Right lobe of liver (tissue), 6 donors: ENCODE measurements around the gene DAAM1. TPM values are rescaled to one million over a fixed set of nuclear protein-coding genes. Genes with fewer than 3 reads are reported as not detected.
A peak's percentile ranks its signal among the peaks of the same experiment; 100 is the strongest.

Source experiments
- ATAC-seq, 4 donors: fragments of 200-7000 bp; cut with Tn5 transposase; one replicate each; pipeline ENCODE4 v1.9.1; 2020; ENCODE audit warnings: mild to moderate bottlenecking in 4 of 4, moderate library complexity in 4 of 4
- DNase-seq, 3 donors: peaks; one replicate each; pipeline ENCODE4 v3.0.0-alpha.2; 2020
- H3K27ac ChIP-seq, 3 donors: fragments of 200-600 bp; one replicate each; pipeline ENCODE4 v1.8.0; 2022
- H3K27me3 ChIP-seq, 2 donors: fragments of 200-600 bp; one replicate each; pipeline ENCODE4 v1.8.0; 2022
- H3K36me3 ChIP-seq, 4 donors: fragments of 200-600 bp; sonication (generic) in 1 of 4; one replicate each; pipeline versions ENCODE4 v1.5.1 to v1.8.0; 2017 to 2022; ENCODE audit warnings: control low read depth in 1 of 4
- H3K4me1 ChIP-seq, 4 donors: fragments of 200-600 bp; sonication (generic) in 1 of 4; one replicate each; pipeline versions ENCODE4 v1.5.1 to v1.8.0; 2017 to 2022; ENCODE audit warnings: control low read depth in 1 of 4
- H3K4me3 ChIP-seq, 3 donors: fragments of 200-600 bp; one replicate each; pipeline ENCODE4 v1.8.0; 2022
- H3K9me3 ChIP-seq, 4 donors: fragments of 200-600 bp; sonication (generic) in 1 of 4; one replicate each; pipeline versions ENCODE4 v1.5.1 to v1.8.0; 2017 to 2022; ENCODE audit warnings: control low read depth in 1 of 4
- POLR2A ChIP-seq: fragments of 450-650 bp; IDR thresholded peaks from one replicate; pipeline ENCODE4 v1.6.1; 2017; ENCODE audit warnings: antibody characterized with exemption, mild to moderate bottlenecking
- WGBS: methylation state at CpG from one replicate; pipeline ENCODE4 v1.1.6; 2018; ENCODE audit warnings: low coverage, low lambda C conversion rate; ENCODE audit not compliant: insufficient coverage; ENCODE audit errors: missing lambda C conversion rate; 5-methylcytosine and 5-hydroxymethylcytosine counted together
- intact Hi-C, 2 donors: fragments of 100-400 bp; cut with DNase I; formaldehyde crosslinking; loops; one replicate each; pipeline versions ENCODE4 v1.11.2 to v1.14.1; 2022
- total RNA-seq, 6 experiments: library from RNA; depleted of rRNA in 2 of 6; stranded (reverse); fragments of >200 nt in 2 of 6; fragmentation: NEBNext Ultra II Directional in 3 of 6; extraction: Animal tissue kit (Norgen Biotek cat#: 25700) in 3 of 6; gene quantifications; one replicate each; pipeline versions ENCODE4 v1.1.0 to v1.2.4, GENCODE V29; 2016 to 2023
- TF ChIP-seq, protein P1 (sequence below), 4 donors: fragments of 200-600 bp in 3 of 4; fragments of 450-650 bp in 1 of 4; IDR thresholded peaks; one replicate each; pipeline versions ENCODE4 v1.5.1 to v1.8.0; 2016 to 2022; ENCODE audit warnings: antibody characterized with exemption in 4 of 4, mild to moderate bottlenecking in 2 of 4
- donor health status: DM: no; HTN: yes; CAD: no.
- donor health status: DM: no; HTN: no; CAD: no.
- donor health status: DM: no; HTN: no; CAD: no.
- donor health status: DM: no; HTN: yes; CAD: no.
- donor health status: DM: no; HTN: yes; CAD: no.

Gene DAAM1
- total RNA-seq, 6 experiments from 2014 or later: 17.2 to 43.6 (median 25.3) TPM

- TF ChIP-seq, protein P1, sequence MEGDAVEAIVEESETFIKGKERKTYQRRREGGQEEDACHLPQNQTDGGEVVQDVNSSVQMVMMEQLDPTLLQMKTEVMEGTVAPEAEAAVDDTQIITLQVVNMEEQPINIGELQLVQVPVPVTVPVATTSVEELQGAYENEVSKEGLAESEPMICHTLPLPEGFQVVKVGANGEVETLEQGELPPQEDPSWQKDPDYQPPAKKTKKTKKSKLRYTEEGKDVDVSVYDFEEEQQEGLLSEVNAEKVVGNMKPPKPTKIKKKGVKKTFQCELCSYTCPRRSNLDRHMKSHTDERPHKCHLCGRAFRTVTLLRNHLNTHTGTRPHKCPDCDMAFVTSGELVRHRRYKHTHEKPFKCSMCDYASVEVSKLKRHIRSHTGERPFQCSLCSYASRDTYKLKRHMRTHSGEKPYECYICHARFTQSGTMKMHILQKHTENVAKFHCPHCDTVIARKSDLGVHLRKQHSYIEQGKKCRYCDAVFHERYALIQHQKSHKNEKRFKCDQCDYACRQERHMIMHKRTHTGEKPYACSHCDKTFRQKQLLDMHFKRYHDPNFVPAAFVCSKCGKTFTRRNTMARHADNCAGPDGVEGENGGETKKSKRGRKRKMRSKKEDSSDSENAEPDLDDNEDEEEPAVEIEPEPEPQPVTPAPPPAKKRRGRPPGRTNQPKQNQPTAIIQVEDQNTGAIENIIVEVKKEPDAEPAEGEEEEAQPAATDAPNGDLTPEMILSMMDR (IDR thresholded peaks at IDR 0.05): no peak
- TF ChIP-seq POLR2A: no peak
- intact Hi-C loops: no loop called here
- 83% methylated on average over 4 of the region's 6 CpGs for WGBS
- Histone ChIP-seq H3K36me3 (no peaks in the 10 kb centered on the region), H3K27me3 (no peaks in the 10 kb centered on the region), H3K4me3 (no peak overlapping the region), H3K9me3 (no peaks in the 10 kb centered on the region), H3K27ac (no peak overlapping the region), H3K4me1 (peaks cover 0 to 10% (median 0%) of the 10 kb centered on the region in 4 donors)
- DNase-seq: no peak
- ATAC-seq: no peak
These were observed 19.9 kb downstream of the DAAM1 start for GRCh38 chr14:59208224-59208814.

- DNase-seq: no peak
- intact Hi-C loops: no loop called here
- no peaks in the 10 kb centered on the region for H3K36me3 ChIP-seq
- 100% methylated on average over 1 of the region's 1 CpG for WGBS
- H3K27ac ChIP-seq: no peak overlapping the region
- no peaks in the 10 kb centered on the region for H3K9me3 ChIP-seq
- H3K4me1 ChIP-seq: peaks cover 0 to 16% (median 0%) of the 10 kb centered on the region in 4 donors
- no peak for ATAC-seq
- H3K27me3 ChIP-seq: no peaks in the 10 kb centered on the region
- TF ChIP-seq, protein P1 (IDR thresholded peaks at IDR 0.05): no peak
- TF ChIP-seq POLR2A: no peak
- no peak overlapping the region for H3K4me3 ChIP-seq
These were observed 20.5 kb downstream of the DAAM1 start for GRCh38 chr14:59208954-59209353.

GRCh38 chr14:59210621-59211020 lies 22.2 kb downstream of the DAAM1 start:
- TF ChIP-seq POLR2A: no peak
- TF ChIP-seq, protein P1 (IDR thresholded peaks at IDR 0.05): no peak

DNA sequence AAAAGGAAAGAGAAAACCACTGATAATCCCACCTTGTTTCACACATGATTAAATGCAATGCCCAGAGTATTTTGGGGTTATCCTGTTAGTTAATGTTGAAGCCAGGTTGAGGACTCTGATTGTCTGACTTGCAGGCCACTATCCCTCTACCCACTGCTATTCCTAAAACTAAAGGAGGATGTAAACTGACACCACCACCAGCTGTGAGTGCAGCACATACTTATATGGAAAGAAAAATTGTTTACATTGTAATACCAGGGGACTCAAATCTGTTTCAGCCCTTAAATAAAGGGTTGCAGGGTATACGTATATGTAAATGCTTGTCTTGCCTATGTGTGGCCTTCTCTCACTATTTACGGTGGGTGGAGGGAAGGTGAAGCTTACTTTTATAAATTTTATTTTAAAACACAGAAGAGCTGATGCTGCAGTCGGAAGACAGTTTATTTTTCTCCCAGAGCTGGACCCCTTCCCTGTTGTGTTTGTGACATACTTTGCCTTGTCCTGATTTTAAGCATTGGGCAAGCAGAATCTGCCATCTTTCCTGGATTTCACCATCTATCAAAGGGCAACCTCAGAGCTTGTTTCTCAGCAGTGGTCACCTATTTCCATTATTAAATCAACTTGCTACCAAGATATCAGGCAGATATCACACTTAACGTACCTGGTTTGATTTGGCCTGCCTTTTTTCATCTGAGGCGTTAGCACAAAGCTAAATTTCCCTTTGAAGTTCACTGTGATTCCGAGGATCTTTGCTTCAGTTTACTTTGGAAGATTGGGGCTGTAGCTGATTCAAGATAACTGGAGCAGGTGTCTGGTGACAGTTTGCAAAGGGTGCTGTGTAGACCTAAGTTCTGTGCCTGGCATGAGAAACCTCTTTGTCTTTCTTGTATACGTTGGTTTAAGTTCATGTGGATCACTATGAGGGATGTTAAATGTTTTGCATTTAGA lies 25.2 kb downstream of the DAAM1 start:
- peaks cover 0 to 31% (median 16%) of the 10 kb centered on the region in 4 donors for H3K4me1 ChIP-seq
- no peaks in the 10 kb centered on the region for H3K36me3 ChIP-seq
- H3K27ac ChIP-seq: peak overlapping the region in 1 of 3 donors; percentile 26
- H3K4me3 ChIP-seq: no peak overlapping the region
- H3K27me3 ChIP-seq: no peaks in the 10 kb centered on the region
- intact Hi-C loops: no loop called here
- DNase-seq: no peak
- no peaks in the 10 kb centered on the region for H3K9me3 ChIP-seq
- WGBS: 47% methylated on average over 7 of the region's 7 CpGs
- no peak for TF ChIP-seq POLR2A
- TF ChIP-seq, protein P1 (IDR thresholded peaks at IDR 0.05): no peak
- ATAC-seq: peak in 2 of 4 donors; percentile 31 to 33

More at GRCh38 chr14:59210621-59211020, 22.2 kb downstream of the DAAM1 start:
- H3K27ac ChIP-seq: no peak overlapping the region
- no peak for DNase-seq
- peaks cover 0 to 22% (median 8%) of the 10 kb centered on the region in 4 donors for H3K4me1 ChIP-seq
- intact Hi-C loops: no loop called here
- ATAC-seq: no peak
- H3K27me3 ChIP-seq: no peaks in the 10 kb centered on the region
- no peak overlapping the region for H3K4me3 ChIP-seq
- H3K36me3 ChIP-seq: no peaks in the 10 kb centered on the region
- no peaks in the 10 kb centered on the region for H3K9me3 ChIP-seq
